AG04449 (cell line): Measurements from ENCODE around the gene MS4A4E.

Experiments used
- CTCF ChIA-PET: fragments of 350-600 bp; formaldehyde crosslinking; extraction: SDS; loops from one replicate; lab custom pipeline; 2021; ENCODE audit warnings: antibody characterized with exemption; lab: Yijun Ruan, JAX
- POLR2A ChIA-PET: fragments of 400-600, 350-600 bp; formaldehyde crosslinking; extraction: SDS; loops from one replicate; lab custom pipeline; 2020; ENCODE audit warnings: antibody characterized with exemption, inconsistent platforms; lab: Yijun Ruan, JAX
- DNase-seq: peaks from one replicate; pipeline ENCODE4 v3.0.0-alpha.2; 2010; ENCODE audit warnings: low read depth, low spot score
- H3K4me3 ChIP-seq: 2 replicates; pipeline ENCODE4 v1.5.1; 2011; ENCODE audit warnings: low read depth, mild to moderate bottlenecking, control low read depth, low read length
- TF ChIP-seq, protein P1 (sequence below): IDR thresholded peaks from one replicate; pipeline ENCODE4 v1.5.1; 2011; ENCODE audit warnings: mild to moderate bottlenecking, moderate library complexity, low read length, control low read depth, inconsistent platforms; ENCODE audit not compliant: insufficient read depth; ENCODE audit errors: missing control alignments

MS4A4E gene

GRCh38 chr11:60222141-60222540, 20.8 kb downstream of the MS4A4E start:
- no peak overlapping the region for H3K4me3 ChIP-seq
- no peak for DNase-seq
- TF ChIP-seq, protein P1, sequence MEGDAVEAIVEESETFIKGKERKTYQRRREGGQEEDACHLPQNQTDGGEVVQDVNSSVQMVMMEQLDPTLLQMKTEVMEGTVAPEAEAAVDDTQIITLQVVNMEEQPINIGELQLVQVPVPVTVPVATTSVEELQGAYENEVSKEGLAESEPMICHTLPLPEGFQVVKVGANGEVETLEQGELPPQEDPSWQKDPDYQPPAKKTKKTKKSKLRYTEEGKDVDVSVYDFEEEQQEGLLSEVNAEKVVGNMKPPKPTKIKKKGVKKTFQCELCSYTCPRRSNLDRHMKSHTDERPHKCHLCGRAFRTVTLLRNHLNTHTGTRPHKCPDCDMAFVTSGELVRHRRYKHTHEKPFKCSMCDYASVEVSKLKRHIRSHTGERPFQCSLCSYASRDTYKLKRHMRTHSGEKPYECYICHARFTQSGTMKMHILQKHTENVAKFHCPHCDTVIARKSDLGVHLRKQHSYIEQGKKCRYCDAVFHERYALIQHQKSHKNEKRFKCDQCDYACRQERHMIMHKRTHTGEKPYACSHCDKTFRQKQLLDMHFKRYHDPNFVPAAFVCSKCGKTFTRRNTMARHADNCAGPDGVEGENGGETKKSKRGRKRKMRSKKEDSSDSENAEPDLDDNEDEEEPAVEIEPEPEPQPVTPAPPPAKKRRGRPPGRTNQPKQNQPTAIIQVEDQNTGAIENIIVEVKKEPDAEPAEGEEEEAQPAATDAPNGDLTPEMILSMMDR, result no peak
- CTCF ChIA-PET, result no interaction called here
- POLR2A ChIA-PET, result no interaction called here

DNA sequence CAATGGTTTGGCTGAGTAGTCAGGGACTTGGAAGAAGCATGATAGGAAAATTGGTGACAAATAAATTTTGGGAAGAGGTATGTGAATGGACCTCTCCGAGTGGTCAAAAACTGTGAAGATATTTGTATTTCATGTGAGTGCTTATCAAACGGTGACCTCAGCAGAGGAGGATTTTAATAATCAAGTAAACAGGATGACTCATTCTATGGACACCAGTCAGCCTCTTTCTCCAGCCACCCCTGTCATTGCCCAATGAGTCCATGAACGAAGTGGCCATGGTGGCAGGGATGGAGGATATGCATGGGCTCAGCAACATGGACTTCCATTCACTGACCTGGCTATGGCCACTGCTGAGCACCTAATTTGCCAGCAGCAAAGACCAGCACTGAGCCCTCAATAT, 21.2 kb downstream of the MS4A4E start:
- TF ChIP-seq, protein P1, result no peak
- ChIA-PET CTCF (no interaction called here), POLR2A (no interaction called here)
- no peak for DNase-seq
- no peak overlapping the region for H3K4me3 ChIP-seq

DNA sequence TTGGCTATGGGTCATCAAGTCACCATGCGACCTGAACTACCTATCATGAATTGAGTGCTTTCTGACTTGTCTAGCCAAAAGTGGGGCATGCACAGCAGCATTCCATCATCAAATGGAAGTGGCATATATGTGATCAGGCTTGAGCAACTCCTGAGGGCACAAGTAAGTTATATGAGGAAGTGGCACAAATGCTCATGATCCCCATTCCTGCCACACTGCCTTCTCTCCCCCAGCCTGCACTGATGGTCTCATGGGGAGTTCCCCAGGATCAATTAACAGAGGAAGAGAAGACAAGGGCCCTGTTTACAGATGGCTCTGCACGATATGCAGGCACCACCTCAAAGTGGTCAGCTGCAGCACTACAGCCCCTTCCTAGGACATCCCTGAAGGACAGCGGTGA, 21.8 kb downstream of the MS4A4E start:
- TF ChIP-seq, protein P1, result no peak
- H3K4me3 ChIP-seq, result no peak overlapping the region
- CTCF ChIA-PET, result no interaction called here
- POLR2A ChIA-PET, result no interaction called here
- DNase-seq, result no peak

DNA sequence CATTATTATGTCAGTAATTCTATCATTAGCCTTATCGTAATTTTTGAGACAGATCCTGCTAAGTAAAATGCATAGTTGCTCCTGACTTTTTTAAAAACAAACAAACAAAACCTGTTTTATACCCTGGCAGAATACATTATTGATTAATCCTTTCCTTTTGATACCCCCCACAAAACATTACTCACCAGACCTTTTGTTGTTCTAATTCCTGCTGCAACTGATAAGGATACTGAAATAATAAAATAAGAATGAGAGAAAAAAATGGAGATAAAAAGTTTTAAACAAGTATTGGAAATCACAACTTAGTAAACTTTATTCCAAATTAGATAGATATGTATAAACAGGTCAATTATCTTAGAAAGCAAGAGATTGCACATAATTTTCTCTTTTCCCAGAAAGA, 28.6 kb downstream of the MS4A4E start:
- TF ChIP-seq, protein P1, result no peak
- ChIA-PET CTCF (no interaction called here), POLR2A (no interaction called here)
- DNase-seq, result no peak
- no peak overlapping the region for H3K4me3 ChIP-seq

DNA sequence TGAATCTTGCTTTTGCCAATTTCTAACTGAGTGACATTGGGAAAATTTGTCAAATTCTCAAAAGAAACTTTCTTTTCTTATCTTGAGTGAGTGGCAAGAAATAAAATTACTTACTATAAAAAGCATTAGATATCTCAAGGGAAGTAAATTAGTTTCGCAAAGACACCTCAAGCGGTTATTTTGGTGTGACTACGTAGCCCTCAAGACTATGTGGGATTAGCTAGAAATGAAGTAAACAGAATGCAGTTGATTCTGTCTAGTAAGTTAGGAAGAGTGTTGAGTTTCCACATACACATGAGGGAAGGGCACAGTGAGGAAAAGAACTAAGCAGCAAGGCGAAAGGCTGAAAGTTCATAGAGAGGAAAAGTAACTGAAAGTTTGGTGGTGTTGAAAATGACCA, 31.7 kb downstream of the MS4A4E start:
- ChIA-PET CTCF (no interaction called here), POLR2A (no interaction called here)
- TF ChIP-seq, protein P1, result no peak
- no peak overlapping the region for H3K4me3 ChIP-seq
- no peak for DNase-seq

DNA sequence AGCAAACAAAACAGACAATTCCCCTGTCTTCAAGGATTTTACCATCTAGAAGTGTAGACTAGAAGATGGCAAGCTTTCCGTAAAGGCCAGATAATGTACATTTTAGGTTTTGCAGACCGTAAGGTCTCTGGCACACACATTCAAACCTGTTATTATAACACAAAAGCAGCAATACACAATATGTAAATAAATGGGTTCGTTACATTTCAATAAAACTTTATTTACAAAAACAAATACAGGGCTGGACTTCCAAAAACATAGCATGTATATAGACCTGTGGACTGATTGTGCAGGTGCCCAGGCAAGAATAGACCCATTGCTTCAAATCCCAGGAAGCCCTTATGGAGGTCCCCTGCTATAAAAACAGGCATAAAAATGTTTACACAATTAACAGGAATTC, 33.0 kb downstream of the MS4A4E start:
- no peak for DNase-seq
- CTCF ChIA-PET, result no interaction called here
- TF ChIP-seq, protein P1, result no peak
- POLR2A ChIA-PET, result no interaction called here
- no peak overlapping the region for H3K4me3 ChIP-seq
